Activated T-cell treated with anti-CD3 and anti-CD28 coated beads, Interleukin-2, amount 50 U/mL, for 72 hours (primary cell): ENCODE measurements around the gene NINJ1. TPM values are rescaled to one million over a fixed set of nuclear protein-coding genes. Genes with fewer than 3 reads are reported as not detected.

Experiments used
- ATAC-seq, 2 donors: fragments of 150-1000 bp; cut with Tn5 transposase; replicated peaks in 1 of 2; 2 replicates each; pipeline ENCODE4 v1.10.0; 2021; ENCODE audit warnings: moderate library complexity in 2 of 2, mild to moderate bottlenecking in 1 of 2
- DNase-seq, 2 donors: peaks; one replicate each; pipeline ENCODE4 v3.0.0; 2021 to 2022; ENCODE audit warnings: mixed read lengths in 1 of 2
- H3K27ac Mint-ChIP-seq: one replicate; pipeline ENCODE4 v1.8.0; 2022; ENCODE audit warnings: mild to moderate bottlenecking, moderate library complexity, mixed read lengths
- H3K27me3 Mint-ChIP-seq: one replicate; pipeline ENCODE4 v1.8.0; 2022; ENCODE audit warnings: low read depth, mixed read lengths
- H3K36me3 Mint-ChIP-seq, 2 donors: one replicate each; pipeline ENCODE4 v1.8.0; 2022; ENCODE audit warnings: mixed read lengths in 2 of 2, mild to moderate bottlenecking in 1 of 2; ENCODE audit not compliant: insufficient read depth in 2 of 2
- H3K4me1 Mint-ChIP-seq: one replicate; pipeline ENCODE4 v1.8.0; 2022; ENCODE audit warnings: low read depth, mixed read lengths
- H3K4me3 Mint-ChIP-seq, 2 donors: one replicate each; pipeline ENCODE4 v1.8.0; 2022; ENCODE audit warnings: mild to moderate bottlenecking in 2 of 2, mixed read lengths in 2 of 2, moderate library complexity in 2 of 2
- H3K9me3 Mint-ChIP-seq, 2 donors: one replicate each; pipeline ENCODE4 v1.8.0; 2022; ENCODE audit warnings: mixed read lengths in 2 of 2
- total RNA-seq, 2 donors: library from RNA; stranded (reverse); gene quantifications; one replicate each; pipeline ENCODE4 v1.2.3, GENCODE V29; 2022

The NINJ1 gene, protein sequence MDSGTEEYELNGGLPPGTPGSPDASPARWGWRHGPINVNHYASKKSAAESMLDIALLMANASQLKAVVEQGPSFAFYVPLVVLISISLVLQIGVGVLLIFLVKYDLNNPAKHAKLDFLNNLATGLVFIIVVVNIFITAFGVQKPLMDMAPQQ
- 100 to 1,000 TPM; 121 to 124 TPM for total RNA-seq

GRCh38 chr9:93134015-93134739 lies at the start of gene NINJ1:
Gene NINJ1, minus strand, starts transcription at chr9:93134251. Its CDS starts 34 bp downstream, at chr9:93134217.
- Mint-ChIP-seq H3K4me1 (peaks cover 80% of the 10 kb centered on the region), H3K27ac (peak within 1 kb of the TSS; percentile 88), H3K4me3 (peak within 1 kb of the TSS; percentile 94 to 96), H3K27me3 (no peaks in the 10 kb centered on the region), H3K9me3 (peaks cover 0 to 3% of the 10 kb centered on the region in 2 donors), H3K36me3 (peaks cover 3 to 4% of the 10 kb centered on the region in 2 donors)
- ATAC-seq (peak; percentile 85), DNase-seq (peak; percentile 92 to 93)

GRCh38 chr9:93183131-93183662 lies 49.1 kb upstream of the NINJ1 start:
- DNase-seq (no peak), ATAC-seq (no peak)
- Mint-ChIP-seq H3K4me1 (peaks cover 8% of the 10 kb centered on the region), H3K27me3 (peaks cover 44% of the 10 kb centered on the region), H3K27ac (no peak overlapping the region), H3K9me3 (no peaks in the 10 kb centered on the region), H3K4me3 (peak overlapping the region; percentile 58 to 76), H3K36me3 (no peaks in the 10 kb centered on the region)

DNA sequence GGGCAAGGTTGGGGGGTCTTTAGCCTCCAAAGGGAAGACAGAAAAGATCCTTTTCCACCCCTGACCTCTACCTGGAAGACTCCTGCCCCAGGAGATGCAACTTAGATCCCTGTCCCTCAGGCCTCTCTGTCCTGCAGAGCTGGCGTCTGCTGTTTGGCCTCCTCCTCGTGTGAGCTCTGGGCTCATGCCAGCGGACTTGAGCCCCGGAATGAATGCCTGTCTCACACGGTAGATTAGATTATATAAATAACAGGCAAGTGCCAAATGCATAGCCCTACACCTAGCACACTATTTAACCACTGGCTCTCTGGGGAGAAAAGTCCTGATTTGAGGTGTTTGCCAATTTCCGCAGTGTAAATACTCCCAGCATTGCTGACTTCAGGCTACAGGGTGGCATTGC lies 48.5 kb upstream of the NINJ1 start:
- DNase-seq: no peak
- Mint-ChIP-seq H3K27me3 (peaks cover 42% of the 10 kb centered on the region), H3K27ac (no peak overlapping the region), H3K4me3 (no peak overlapping the region), H3K9me3 (no peaks in the 10 kb centered on the region), H3K36me3 (no peaks in the 10 kb centered on the region), H3K4me1 (peaks cover 8% of the 10 kb centered on the region)
- no peak for ATAC-seq

- Mint-ChIP-seq H3K9me3 (no peaks in the 10 kb centered on the region), H3K4me1 (peaks cover 8% of the 10 kb centered on the region), H3K27me3 (peaks cover 38% of the 10 kb centered on the region), H3K27ac (no peak overlapping the region), H3K4me3 (no peak overlapping the region), H3K36me3 (no peaks in the 10 kb centered on the region)
- DNase-seq: no peak
- no peak for ATAC-seq
Observed at GRCh38 chr9:93181672-93182435, 47.8 kb upstream of the NINJ1 start.

GRCh38 chr9:93180938-93181337 lies 46.9 kb upstream of the NINJ1 start:
- H3K9me3 Mint-ChIP-seq: no peaks in the 10 kb centered on the region
- ATAC-seq: no peak
- H3K4me1 Mint-ChIP-seq: peaks cover 8% of the 10 kb centered on the region
- peaks cover 35% of the 10 kb centered on the region for H3K27me3 Mint-ChIP-seq
- DNase-seq: no peak
- no peak overlapping the region for H3K27ac Mint-ChIP-seq
- no peaks in the 10 kb centered on the region for H3K36me3 Mint-ChIP-seq
- H3K4me3 Mint-ChIP-seq: no peak overlapping the region

- DNase-seq: no peak
- no peak overlapping the region for H3K4me3 Mint-ChIP-seq
- H3K9me3 Mint-ChIP-seq: no peaks in the 10 kb centered on the region
- no peaks in the 10 kb centered on the region for H3K36me3 Mint-ChIP-seq
- H3K27ac Mint-ChIP-seq: peak overlapping the region; percentile 35
- ATAC-seq: no peak
- peaks cover 29% of the 10 kb centered on the region for H3K27me3 Mint-ChIP-seq
- H3K4me1 Mint-ChIP-seq: peaks cover 8% of the 10 kb centered on the region
Observed at GRCh38 chr9:93178851-93179786, 45.1 kb upstream of the NINJ1 start.

- Mint-ChIP-seq H3K27ac (no peak overlapping the region), H3K9me3 (no peaks in the 10 kb centered on the region), H3K27me3 (peaks cover 22% of the 10 kb centered on the region), H3K36me3 (no peaks in the 10 kb centered on the region), H3K4me1 (no peaks in the 10 kb centered on the region), H3K4me3 (no peak overlapping the region)
- DNase-seq: no peak
- no peak for ATAC-seq
Observed at GRCh38 chr9:93177676-93178075, 43.6 kb upstream of the NINJ1 start.

DNA sequence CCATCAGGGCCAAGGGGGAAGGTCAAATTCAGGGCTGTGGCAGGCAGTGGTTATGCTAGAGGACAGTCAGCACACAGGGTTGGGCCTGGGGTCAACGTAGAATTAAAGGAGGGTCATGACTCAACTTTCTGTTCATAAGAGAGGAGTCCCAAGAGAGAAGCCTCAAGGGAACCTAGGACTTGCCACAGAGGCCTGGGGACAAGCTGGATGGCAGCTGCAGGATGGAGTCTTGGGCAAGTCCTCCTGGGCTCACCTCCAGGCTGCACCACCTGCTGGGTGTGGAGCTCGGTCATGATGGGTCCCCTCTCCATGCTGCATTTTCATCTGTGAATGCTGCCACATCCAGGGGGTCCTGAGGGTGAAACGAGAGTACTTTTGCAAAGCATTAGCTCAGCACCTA lies 40.9 kb upstream of the NINJ1 start:
- Mint-ChIP-seq H3K27me3 (no peaks in the 10 kb centered on the region), H3K4me3 (no peak overlapping the region), H3K36me3 (no peaks in the 10 kb centered on the region)

DNA sequence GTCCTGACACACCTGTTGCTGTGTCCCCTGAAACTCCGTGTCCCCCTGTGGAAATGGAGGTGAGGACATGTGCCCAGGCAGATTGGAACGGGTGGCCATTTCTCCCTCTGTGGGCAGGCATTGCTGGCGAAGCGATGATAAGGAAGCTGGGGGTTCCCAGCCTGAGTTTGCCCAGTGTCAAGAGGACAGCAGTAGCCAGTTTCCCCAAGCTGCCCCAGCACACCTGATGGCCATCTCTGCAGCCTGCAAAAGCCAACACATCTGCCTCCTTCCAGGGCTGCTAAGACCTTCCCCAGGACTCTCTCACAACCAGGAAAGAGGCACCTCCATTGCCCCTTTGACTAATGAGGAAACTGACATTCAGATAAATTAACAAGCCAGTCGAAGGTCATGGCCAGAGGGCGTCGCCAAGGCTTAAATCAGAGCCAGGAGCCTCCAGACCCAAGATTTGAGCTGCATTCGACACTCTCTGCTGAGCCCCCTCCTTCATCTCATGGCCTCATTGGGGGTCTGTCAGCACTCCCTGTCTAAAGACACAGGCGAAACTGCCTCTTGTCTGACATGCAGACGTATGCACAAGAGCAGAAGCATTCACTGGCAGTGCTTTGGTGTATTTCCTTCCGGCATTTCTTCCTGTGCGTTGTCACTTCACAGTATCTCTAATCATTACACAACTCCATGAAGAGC lies 39.5 kb upstream of the NINJ1 start:
- H3K27ac Mint-ChIP-seq: no peak overlapping the region
- no peaks in the 10 kb centered on the region for H3K36me3 Mint-ChIP-seq
- ATAC-seq (no peak), DNase-seq (no peak)
- no peaks in the 10 kb centered on the region for H3K9me3 Mint-ChIP-seq
- H3K4me1 Mint-ChIP-seq: peaks cover 8% of the 10 kb centered on the region
- H3K4me3 Mint-ChIP-seq: no peak overlapping the region
- no peaks in the 10 kb centered on the region for H3K27me3 Mint-ChIP-seq

More for the DNA sequence above, 40.9 kb upstream of the NINJ1 start:
- no peak for ATAC-seq
- H3K27ac Mint-ChIP-seq: no peak overlapping the region
- no peaks in the 10 kb centered on the region for H3K9me3 Mint-ChIP-seq
- no peak for DNase-seq
- H3K4me1 Mint-ChIP-seq: peaks cover 8% of the 10 kb centered on the region

DNA sequence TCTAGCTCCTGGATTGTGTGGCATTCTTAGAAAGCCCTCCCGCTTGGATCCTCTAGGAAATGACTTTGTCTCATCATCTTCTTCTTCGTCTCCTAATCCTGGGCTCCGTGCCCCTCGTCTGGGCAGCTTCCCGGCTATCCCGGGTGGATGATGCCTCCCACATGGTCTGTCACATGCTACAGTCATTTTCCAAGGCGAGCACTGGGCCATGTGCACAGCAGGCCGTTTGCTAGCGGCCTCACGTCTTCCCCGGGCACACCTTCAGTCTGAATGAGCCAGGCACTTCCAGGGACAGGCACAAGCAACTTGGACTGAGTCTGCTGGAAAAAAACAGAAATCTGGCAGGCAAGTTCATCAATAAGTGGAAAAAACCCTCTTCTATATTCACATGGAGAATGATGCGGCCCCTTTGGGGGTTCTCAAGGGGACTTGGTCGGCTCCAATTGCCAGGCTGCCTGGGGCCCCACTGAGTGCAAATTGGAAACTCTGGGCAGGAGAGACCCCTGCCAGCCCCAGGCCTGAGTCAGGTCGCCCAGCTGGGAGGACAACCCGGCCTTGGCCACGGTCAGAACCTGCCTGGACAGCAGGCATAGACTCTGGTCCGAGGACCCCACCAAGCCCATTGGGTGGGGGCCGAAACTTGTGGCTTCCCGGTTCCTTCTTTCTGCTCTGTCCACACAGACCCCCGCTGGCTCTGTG lies 38.8 kb upstream of the NINJ1 start:
- no peak for ATAC-seq
- DNase-seq: no peak
- H3K9me3 Mint-ChIP-seq: no peaks in the 10 kb centered on the region

GRCh38 chr9:93171261-93171990 lies 37.4 kb upstream of the NINJ1 start:
- no peak overlapping the region for H3K27ac Mint-ChIP-seq
- DNase-seq: no peak
- no peaks in the 10 kb centered on the region for H3K9me3 Mint-ChIP-seq
- no peaks in the 10 kb centered on the region for H3K27me3 Mint-ChIP-seq
- ATAC-seq: peak; percentile 37 to 48
- H3K36me3 Mint-ChIP-seq: no peaks in the 10 kb centered on the region
- H3K4me3 Mint-ChIP-seq: no peak overlapping the region
- H3K4me1 Mint-ChIP-seq: peaks cover 8% of the 10 kb centered on the region

More for the DNA sequence above, 38.8 kb upstream of the NINJ1 start:
- Mint-ChIP-seq H3K4me3 (no peak overlapping the region), H3K27me3 (no peaks in the 10 kb centered on the region), H3K27ac (no peak overlapping the region), H3K4me1 (peaks cover 8% of the 10 kb centered on the region), H3K36me3 (no peaks in the 10 kb centered on the region)
